Endothelial cell of umbilical vein (primary cell): Measurements from ENCODE around the gene NFATC2. TPM values are rescaled to one million over a fixed set of nuclear protein-coding genes. Genes with fewer than 3 reads are reported as not detected.

Source experiments
- BruUV-seq: library from RNA; stranded (reverse); fragments of 400-500 nt; replicated peaks from 2 replicates; lab custom pipeline; 2021; lab: Mats Ljungman, UMichigan
- CTCF ChIA-PET: fragments of 300-600, 350-600 bp; sonication (Branson Sonifier 250); formaldehyde crosslinking; loops from one replicate; lab custom pipeline; 2021; ENCODE audit warnings: antibody characterized with exemption, inconsistent platforms; lab: Charles Lee
- POLR2A ChIA-PET: fragments of 300-600, 350-600 bp; sonication (Branson Sonifier 250); formaldehyde crosslinking; loops from one replicate; lab custom pipeline; 2021; ENCODE audit warnings: antibody characterized with exemption, inconsistent platforms; lab: Charles Lee
- DNase-seq: peaks from one replicate; pipeline ENCODE4 v3.0.0-alpha.2; 2011; ENCODE audit warnings: low read depth, low spot score
- FAIRE-seq: peaks from 2 replicates; lab custom pipeline; 2011; peaks lifted over from hg19 to GRCh38; lab: Jason Lieb, UNC
- H2AFZ ChIP-seq: 2 replicates; pipeline ENCODE4 v1.6.0; 2012; ENCODE audit warnings: low read depth, low read length, control low read depth, inconsistent platforms
- H3K27ac ChIP-seq: 2 replicates; pipeline ENCODE4 v1.5.1; 2011; ENCODE audit warnings: low read depth, mild to moderate bottlenecking, control low read depth, low read length, moderate library complexity; ENCODE audit not compliant: insufficient read depth
- H3K27me3 ChIP-seq, 2 experiments: 2 replicates each; pipeline versions ENCODE4 v1.6.0 to v1.6.1; 2011; ENCODE audit warnings: low read length in 2 of 2, mixed read lengths in 1 of 2; ENCODE audit not compliant: control insufficient read depth in 2 of 2, insufficient read depth in 2 of 2
- H3K36me3 ChIP-seq, 2 experiments: 2 replicates in 1 of 2; 3 replicates in 1 of 2; pipeline ENCODE4 v1.5.1; 2011; ENCODE audit warnings: low read length in 2 of 2, mild to moderate bottlenecking in 1 of 2, moderate library complexity in 1 of 2; ENCODE audit not compliant: control insufficient read depth in 2 of 2, insufficient read depth in 2 of 2; ENCODE audit errors: extremely low read depth in 1 of 2
- H3K4me1 ChIP-seq: 3 replicates; pipeline ENCODE4 v1.5.1; 2011; ENCODE audit warnings: mild to moderate bottlenecking, low read length; ENCODE audit not compliant: control insufficient read depth, insufficient read depth; ENCODE audit errors: extremely low read depth
- H3K4me2 ChIP-seq: 2 replicates; pipeline ENCODE4 v1.6.1; 2011; ENCODE audit warnings: low read length, control low read depth, mixed read lengths; ENCODE audit not compliant: insufficient read depth
- H3K4me3 ChIP-seq, 3 experiments: fragments of 200-600 bp in 1 of 3; sonication (generic), shearing (Covaris generic) in 1 of 3; replicated peaks in 1 of 3; 2 replicates each; pipeline ENCODE4 v1.5.1; 2011 to 2016; ENCODE audit warnings: control low read depth in 3 of 3, low read length in 3 of 3, mild to moderate bottlenecking in 2 of 3, inconsistent platforms in 1 of 3, low read depth in 1 of 3, moderate library complexity in 1 of 3; ENCODE audit not compliant: insufficient read depth in 1 of 3
- H3K79me2 ChIP-seq: 2 replicates; pipeline ENCODE4 v1.6.0; 2012; ENCODE audit warnings: low read length, inconsistent platforms; ENCODE audit not compliant: control insufficient read depth, insufficient read depth
- H3K9ac ChIP-seq: replicated peaks from 2 replicates; pipeline ENCODE3; 2011; ENCODE audit warnings: low read length, control low read depth; ENCODE audit not compliant: insufficient read depth; ENCODE audit errors: extremely low read depth
- H3K9me1 ChIP-seq: replicated peaks from 3 replicates; pipeline ENCODE4 v1.6.0; 2011; ENCODE audit warnings: mild to moderate bottlenecking, low read length; ENCODE audit not compliant: control insufficient read depth, insufficient read depth; ENCODE audit errors: extremely low read depth
- H3K9me3 ChIP-seq: replicated peaks from 2 replicates; pipeline ENCODE4 v1.5.1; 2012; ENCODE audit warnings: low read length, inconsistent platforms; ENCODE audit not compliant: control insufficient read depth, insufficient read depth
- H4K20me1 ChIP-seq: replicated peaks from 2 replicates; pipeline ENCODE3; 2011; ENCODE audit warnings: mild to moderate bottlenecking, low read length; ENCODE audit not compliant: control insufficient read depth, insufficient read depth; ENCODE audit errors: extremely low read depth
- CTCF ChIP-seq, 2 donors: IDR thresholded peaks; 1 replicate in 1 of 2; 2 replicates in 1 of 2; pipeline ENCODE4 v1.5.1; 2011; ENCODE audit warnings: low read length in 2 of 2, mild to moderate bottlenecking in 2 of 2, moderate library complexity in 2 of 2, control low read depth in 1 of 2, inconsistent platforms in 1 of 2, low read depth in 1 of 2; ENCODE audit not compliant: insufficient read depth in 1 of 2; ENCODE audit errors: extremely low read depth in 1 of 2
- FOS ChIP-seq: IDR thresholded peaks from 2 replicates; pipeline ENCODE4 v1.6.1; 2011; ENCODE audit warnings: mild to moderate bottlenecking, low read length, moderate library complexity, borderline replicate concordance; ENCODE audit not compliant: insufficient read depth
- GATA2 ChIP-seq: IDR thresholded peaks from 2 replicates; pipeline ENCODE4 v1.7.0; 2011; ENCODE audit warnings: low read depth, mild to moderate bottlenecking, moderate library complexity, mixed read lengths, low read length; ENCODE audit not compliant: insufficient read length, insufficient read depth
- JUN ChIP-seq: IDR thresholded peaks from 2 replicates; pipeline ENCODE4 v1.6.1; 2011; ENCODE audit warnings: borderline replicate concordance, low read depth; ENCODE audit not compliant: insufficient read length, insufficient read depth
- MAX ChIP-seq: IDR thresholded peaks from 2 replicates; pipeline ENCODE4 v1.6.1; 2011; ENCODE audit not compliant: insufficient read depth, insufficient read length
- POLR2A ChIP-seq: IDR thresholded peaks from 2 replicates; pipeline ENCODE4 v1.6.1; 2012; ENCODE audit warnings: low read depth, mild to moderate bottlenecking, control low read depth, low read length
- POLR2AphosphoS5 ChIP-seq: IDR thresholded peaks from 2 replicates; pipeline ENCODE4 v1.6.1; 2012; ENCODE audit warnings: low read depth, mild to moderate bottlenecking, control low read depth, low read length, moderate library complexity; ENCODE audit not compliant: insufficient read depth
- dilution Hi-C: fragments of 300-500 bp; cut with MboI; formaldehyde crosslinking; loops from one replicate; pipeline ENCODE4 v1.15.0; 2019; ENCODE audit warnings: low sequenced_read_pairs; ENCODE audit not compliant: extremely low pct_ligation_motif_present
- intact Hi-C: fragments of 100-400 bp; cut with micrococcal nuclease; formaldehyde crosslinking; loops from one replicate; pipeline ENCODE4 v1.10.0; 2022
- polyA plus RNA-seq, 4 experiments: library from polyadenylated mRNA; depleted of rRNA in 3 of 4; stranded (reverse) in 3 of 4; unstranded in 1 of 4; fragments of >200 nt; gene quantifications; 2 replicates each; pipeline versions ENCODE4 v1.2.1 to v1.2.3, GENCODE V29; 2011 to 2012; ENCODE audit warnings: missing spikeins in 1 of 4
- total RNA-seq: library from RNA; stranded (reverse); gene quantifications from 2 replicates; pipeline ENCODE4 v1.2.3, GENCODE V29; 2021

The NFATC2 gene
- total and polyA plus RNA-seq, 2 donors (not counting 3 experiments of a cell fraction or from before 2014, with no cell fraction given) = 3.1 to 13.0 TPM

GRCh38 chr20:51470907-51471411, 71.6 kb downstream of the NFATC2 start:
- no peak overlapping the region for H3K27ac ChIP-seq
- DNase-seq = no peak
- no peak overlapping the region for H3K9ac ChIP-seq
- H3K4me2 ChIP-seq = no peak overlapping the region
- FAIRE-seq = no peak
- H3K9me1 ChIP-seq = no peaks in the 10 kb centered on the region
- BruUV-seq = no TSS peak
- ChIA-PET CTCF (no interaction called here), POLR2A (no interaction called here)
- TF ChIP-seq MAX (no peak), GATA2 (no peak), JUN (no peak), FOS (no peak), POLR2AphosphoS5 (no peak), CTCF (IDR thresholded peaks at IDR 0.05; ENCODE audit: extremely low read depth in 1 of 2, insufficient read depth in 1 of 2, low read depth in 1 of 2, low read length in 2 of 2) (no peak), POLR2A (no peak)
- intact Hi-C loops (no loop called here), dilution Hi-C loops (no loop called here)
- H2AFZ ChIP-seq = no peak overlapping the region
- no peaks in the 10 kb centered on the region for H3K79me2 ChIP-seq
- no peaks in the 10 kb centered on the region for H3K27me3 ChIP-seq
- H3K4me3 ChIP-seq = no peak overlapping the region
- no peaks in the 10 kb centered on the region for H3K4me1 ChIP-seq
- H4K20me1 ChIP-seq = no peaks in the 10 kb centered on the region
- no peaks in the 10 kb centered on the region for H3K9me3 ChIP-seq
- peaks cover 0 to 5% of the 10 kb centered on the region in 2 experiments for H3K36me3 ChIP-seq
